Karpas-422 (cell line): ENCODE measurements around the gene KCNQ1. TPM values are rescaled to one million over a fixed set of nuclear protein-coding genes. Genes with fewer than 3 reads are reported as not detected.

Experiments used
- DNase-seq: peaks from one replicate; pipeline ENCODE4 v3.0.0-alpha.2; 2015
- H2AFZ ChIP-seq: fragments of 200-600 bp; sonication (generic); 2 replicates; pipeline ENCODE4 v1.6.1; 2014; ENCODE audit warnings: antibody characterized with exemption, low read length, mixed read lengths
- H3K27ac ChIP-seq: fragments of 200-600 bp; sonication (generic); 2 replicates; pipeline ENCODE4 v1.5.1; 2014; ENCODE audit warnings: mild to moderate bottlenecking, low read length, moderate library complexity
- H3K27me3 ChIP-seq: fragments of 200-600 bp; sonication (generic); 2 replicates; pipeline ENCODE4 v1.6.1; 2014; ENCODE audit warnings: low read length, mixed read lengths
- H3K36me3 ChIP-seq: fragments of 200-600 bp; sonication (generic); 2 replicates; pipeline ENCODE4 v1.6.1; 2014; ENCODE audit warnings: low read length, mixed read lengths; ENCODE audit not compliant: insufficient read depth
- H3K4me1 ChIP-seq: fragments of 200-600 bp; sonication (generic); 2 replicates; pipeline ENCODE4 v1.6.1; 2014; ENCODE audit warnings: mild to moderate bottlenecking, low read length, mixed read lengths
- H3K4me2 ChIP-seq: fragments of 200-600 bp; sonication (generic); 2 replicates; pipeline ENCODE4 v1.6.1; 2014; ENCODE audit warnings: low read length, low read depth, mild to moderate bottlenecking; ENCODE audit not compliant: poor library complexity, severe bottlenecking
- H3K4me3 ChIP-seq: fragments of 200-600 bp; sonication (generic); 2 replicates; pipeline ENCODE4 v1.5.1; 2014; ENCODE audit warnings: mild to moderate bottlenecking, antibody characterized with exemption, low read length, mixed read lengths
- H3K79me2 ChIP-seq: fragments of 200-600 bp; sonication (generic); 2 replicates; pipeline ENCODE4 v1.6.1; 2014; ENCODE audit warnings: mild to moderate bottlenecking, low read length, mixed read lengths
- H3K9ac ChIP-seq: fragments of 200-600 bp; sonication (generic); 2 replicates; pipeline ENCODE4 v1.6.0; 2014; ENCODE audit warnings: low read length
- H3K9me2 ChIP-seq: fragments of 200-600 bp; sonication (generic), shearing (Covaris generic); replicated peaks from 2 replicates; pipeline ENCODE4 v1.6.0; 2014; ENCODE audit warnings: mild to moderate bottlenecking, low read length, moderate library complexity; ENCODE audit not compliant: insufficient read depth
- H3K9me3 ChIP-seq: fragments of 300-700, 200-600 bp; sonication (generic); 2 replicates; pipeline ENCODE4 v1.6.1; 2014; ENCODE audit warnings: low read length, mixed read lengths
- H4K20me1 ChIP-seq: fragments of 200-600 bp; sonication (generic); 2 replicates; pipeline ENCODE4 v1.6.1; 2014; ENCODE audit warnings: mild to moderate bottlenecking, antibody characterized with exemption, low read length, low read depth; ENCODE audit not compliant: insufficient read depth
- total RNA-seq: library from RNA; depleted of rRNA; stranded (reverse); fragments of >200 nt; shearing (Covaris generic); gene quantifications from 2 replicates; pipeline ENCODE4 v1.2.3, GENCODE V29; 2014; ENCODE audit warnings: low replicate concordance

The KCNQ1 gene
- total RNA-seq, 1 experiment from 2014 or later = not detected

GRCh38 chr11:2808850-2809846 is 364.3 kb downstream of the KCNQ1 start:
- no peaks in the 10 kb centered on the region for H3K9me2 ChIP-seq
- H3K4me3 ChIP-seq = no peak overlapping the region
- H3K9me3 ChIP-seq = no peaks in the 10 kb centered on the region
- H3K27ac ChIP-seq = no peak overlapping the region
- no peak overlapping the region for H2AFZ ChIP-seq
- no peaks in the 10 kb centered on the region for H3K79me2 ChIP-seq
- DNase-seq = no peak
- H3K4me2 ChIP-seq = no peak overlapping the region
- H3K27me3 ChIP-seq = no peaks in the 10 kb centered on the region
- H3K36me3 ChIP-seq = no peaks in the 10 kb centered on the region
- no peak overlapping the region for H3K9ac ChIP-seq
- H3K4me1 ChIP-seq = no peaks in the 10 kb centered on the region
- no peaks in the 10 kb centered on the region; the same call in 1 of the 2 replicates for H4K20me1 ChIP-seq

GRCh38 chr11:2809854-2810253 is 365.0 kb downstream of the KCNQ1 start:
- no peak overlapping the region for H3K27ac ChIP-seq
- DNase-seq = no peak
- no peak overlapping the region for H3K4me3 ChIP-seq
- H2AFZ ChIP-seq = no peak overlapping the region
- H3K27me3 ChIP-seq = no peaks in the 10 kb centered on the region
- no peaks in the 10 kb centered on the region for H3K4me1 ChIP-seq
- H4K20me1 ChIP-seq = no peaks in the 10 kb centered on the region; the same call in 1 of the 2 replicates
- H3K9ac ChIP-seq = no peak overlapping the region
- H3K36me3 ChIP-seq = no peaks in the 10 kb centered on the region
- no peaks in the 10 kb centered on the region for H3K9me2 ChIP-seq
- H3K4me2 ChIP-seq = no peak overlapping the region
- no peaks in the 10 kb centered on the region for H3K79me2 ChIP-seq
- no peaks in the 10 kb centered on the region for H3K9me3 ChIP-seq

- Histone ChIP-seq H3K79me2 (no peaks in the 10 kb centered on the region), H3K4me3 (no peak overlapping the region), H2AFZ (no peak overlapping the region), H4K20me1 (no peaks in the 10 kb centered on the region; the same call in 1 of the 2 replicates), H3K27ac (no peak overlapping the region), H3K4me2 (no peak overlapping the region), H3K4me1 (no peaks in the 10 kb centered on the region), H3K27me3 (no peaks in the 10 kb centered on the region), H3K9ac (no peak overlapping the region), H3K36me3 (no peaks in the 10 kb centered on the region), H3K9me3 (no peaks in the 10 kb centered on the region), H3K9me2 (no peaks in the 10 kb centered on the region)
- DNase-seq = no peak
Observed at GRCh38 chr11:2810411-2811205, 365.8 kb downstream of the KCNQ1 start.

- no peaks in the 10 kb centered on the region for H3K79me2 ChIP-seq
- no peak for DNase-seq
- no peaks in the 10 kb centered on the region for H3K9me3 ChIP-seq
- H3K9me2 ChIP-seq = no peaks in the 10 kb centered on the region
- H3K36me3 ChIP-seq = no peaks in the 10 kb centered on the region
- no peak overlapping the region for H3K4me3 ChIP-seq
- no peaks in the 10 kb centered on the region; the same call in 1 of the 2 replicates for H4K20me1 ChIP-seq
- no peak overlapping the region for H2AFZ ChIP-seq
- no peaks in the 10 kb centered on the region for H3K27me3 ChIP-seq
- H3K4me2 ChIP-seq = no peak overlapping the region
- no peaks in the 10 kb centered on the region for H3K4me1 ChIP-seq
- H3K9ac ChIP-seq = no peak overlapping the region
- no peak overlapping the region for H3K27ac ChIP-seq
Observed at GRCh38 chr11:2811206-2812091, 366.6 kb downstream of the KCNQ1 start.

DNA sequence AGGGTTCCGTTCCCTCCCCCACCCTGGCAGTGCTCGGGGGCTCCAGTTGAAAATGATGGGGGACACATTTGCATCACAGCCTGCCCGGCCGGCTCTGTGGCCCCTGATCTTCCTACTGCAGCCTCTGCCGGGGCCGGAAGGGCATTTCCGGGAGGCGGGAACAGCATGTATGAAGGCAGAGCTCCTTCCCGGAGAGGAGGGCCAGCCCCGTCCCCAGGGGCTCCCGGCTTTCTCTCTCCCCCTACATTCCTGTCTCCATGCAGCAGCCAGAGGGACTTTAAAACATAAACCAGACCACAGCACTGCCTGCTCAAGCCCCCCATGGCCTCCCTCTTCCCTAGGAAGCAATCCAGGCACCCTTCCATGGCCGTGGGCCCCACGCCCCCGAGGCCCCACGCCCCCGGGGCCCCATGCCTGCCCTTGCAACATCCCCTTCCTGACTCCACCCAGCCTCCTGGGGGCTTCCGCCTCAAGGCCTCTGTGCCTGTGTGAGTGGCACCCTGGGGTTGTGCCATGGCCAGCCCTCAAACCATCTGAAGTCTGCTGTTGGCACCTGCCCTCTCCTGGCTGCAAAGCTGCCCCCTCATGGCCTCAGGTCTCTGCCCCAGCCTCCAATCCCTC is 367.7 kb downstream of the KCNQ1 start:
- H3K9me2 ChIP-seq = no peaks in the 10 kb centered on the region
- H4K20me1 ChIP-seq = no peaks in the 10 kb centered on the region; the same call in 1 of the 2 replicates
- no peak for DNase-seq
- no peak overlapping the region for H3K27ac ChIP-seq
- no peaks in the 10 kb centered on the region for H3K4me1 ChIP-seq
- H3K9ac ChIP-seq = no peak overlapping the region
- H3K4me3 ChIP-seq = no peak overlapping the region
- H3K4me2 ChIP-seq = no peak overlapping the region
- no peaks in the 10 kb centered on the region for H3K27me3 ChIP-seq
- H3K9me3 ChIP-seq = no peaks in the 10 kb centered on the region
- H2AFZ ChIP-seq = no peak overlapping the region
- no peaks in the 10 kb centered on the region for H3K36me3 ChIP-seq
- H3K79me2 ChIP-seq = no peaks in the 10 kb centered on the region

GRCh38 chr11:2813141-2813908 is 368.5 kb downstream of the KCNQ1 start:
- H2AFZ ChIP-seq = no peak overlapping the region
- H3K27me3 ChIP-seq = no peaks in the 10 kb centered on the region
- no peaks in the 10 kb centered on the region for H3K9me3 ChIP-seq
- H3K79me2 ChIP-seq = no peaks in the 10 kb centered on the region
- H3K36me3 ChIP-seq = no peaks in the 10 kb centered on the region
- no peak for DNase-seq
- H3K27ac ChIP-seq = no peak overlapping the region
- no peak overlapping the region for H3K4me2 ChIP-seq
- H3K9ac ChIP-seq = no peak overlapping the region
- no peaks in the 10 kb centered on the region for H3K4me1 ChIP-seq
- H3K4me3 ChIP-seq = no peak overlapping the region
- H4K20me1 ChIP-seq = no peaks in the 10 kb centered on the region; the same call in 1 of the 2 replicates
- H3K9me2 ChIP-seq = no peaks in the 10 kb centered on the region

GRCh38 chr11:2813968-2814367 is 369.2 kb downstream of the KCNQ1 start:
- Histone ChIP-seq H2AFZ (no peak overlapping the region), H3K4me3 (no peak overlapping the region), H3K4me1 (no peaks in the 10 kb centered on the region), H3K9me2 (no peaks in the 10 kb centered on the region), H3K36me3 (no peaks in the 10 kb centered on the region), H3K4me2 (no peak overlapping the region), H3K9ac (no peak overlapping the region), H3K27ac (no peak overlapping the region), H3K9me3 (no peaks in the 10 kb centered on the region), H4K20me1 (no peaks in the 10 kb centered on the region; the same call in 1 of the 2 replicates), H3K79me2 (no peaks in the 10 kb centered on the region), H3K27me3 (no peaks in the 10 kb centered on the region)
- DNase-seq = no peak
